NT2/D1 (cell line): ENCODE measurements around the gene NGDN.

Experiments used
- DNase-seq: peaks from one replicate; pipeline ENCODE4 v3.0.0-alpha.2; 2011; ENCODE audit warnings: low read depth, low spot score
- H3K27me3 ChIP-seq: 2 replicates; pipeline ENCODE4 v1.6.0; 2011; ENCODE audit warnings: mild to moderate bottlenecking; ENCODE audit not compliant: insufficient read length, insufficient read depth
- H3K36me3 ChIP-seq: 2 replicates; pipeline ENCODE4 v1.6.1; 2011; ENCODE audit warnings: mild to moderate bottlenecking, low read length, mixed read lengths; ENCODE audit not compliant: insufficient read depth, insufficient read length
- H3K4me1 ChIP-seq: 2 replicates; pipeline ENCODE4 v1.5.1; 2011; ENCODE audit not compliant: insufficient read depth, insufficient read length
- H3K4me3 ChIP-seq: 2 replicates; pipeline ENCODE4 v1.5.1; 2011; ENCODE audit warnings: low read depth; ENCODE audit not compliant: insufficient read length
- H3K9ac ChIP-seq: 2 replicates; pipeline ENCODE4 v1.6.0; 2011; ENCODE audit warnings: low read depth; ENCODE audit not compliant: insufficient read length
- H3K9me3 ChIP-seq: 2 replicates; pipeline ENCODE4 v1.5.1; 2011; ENCODE audit warnings: mild to moderate bottlenecking, low read length; ENCODE audit not compliant: insufficient read depth
- SUZ12 ChIP-seq: IDR thresholded peaks from 2 replicates; pipeline ENCODE4 v1.6.1; 2011; ENCODE audit not compliant: insufficient read length, insufficient read depth; ENCODE audit errors: extremely low read depth
- YY1 ChIP-seq: IDR thresholded peaks from 2 replicates; pipeline ENCODE4 v1.6.1; 2011; ENCODE audit not compliant: insufficient read length, insufficient read depth
- ZNF274 ChIP-seq: IDR thresholded peaks from 2 replicates; pipeline ENCODE4 v1.6.1; 2011; ENCODE audit warnings: mild to moderate bottlenecking, low read depth, low read length

NGDN gene

DNA sequence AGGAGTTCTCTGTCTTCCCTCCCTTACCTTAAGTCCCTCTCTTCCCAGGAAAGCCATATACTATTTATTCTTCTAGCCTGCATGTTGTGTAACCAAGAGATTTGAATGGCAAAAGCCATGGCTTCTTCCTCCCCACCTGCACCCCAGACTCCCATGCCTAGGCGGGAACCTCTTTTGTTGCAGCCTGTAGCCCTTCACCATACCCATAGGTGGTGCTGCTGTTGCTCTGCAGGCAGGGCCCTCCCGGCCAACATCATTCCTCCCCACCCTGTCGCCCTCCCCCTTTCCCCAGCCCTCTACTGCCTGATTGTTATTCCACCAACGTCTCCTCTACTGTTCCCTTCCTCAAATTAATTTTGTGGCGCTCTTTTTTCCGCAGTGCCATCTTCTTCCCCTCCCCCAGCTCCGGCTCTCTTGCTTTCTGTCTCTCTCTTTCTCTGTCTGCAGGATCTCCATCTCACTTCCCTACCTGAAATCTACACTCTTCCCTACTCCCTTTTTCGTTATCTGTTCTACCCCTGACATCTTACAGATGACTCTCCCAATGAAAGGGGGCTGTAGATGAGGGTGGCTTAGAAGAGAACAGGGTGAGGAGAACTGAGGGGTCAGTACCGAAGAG is 13.8 kb downstream of the NGDN start:
- Histone ChIP-seq H3K4me3 (no peak overlapping the region), H3K9me3 (no peaks in the 10 kb centered on the region), H3K4me1 (peaks cover 6% of the 10 kb centered on the region), H3K36me3 (peaks cover 42% of the 10 kb centered on the region), H3K27me3 (no peaks in the 10 kb centered on the region), H3K9ac (no peak overlapping the region)
- TF ChIP-seq ZNF274: no peak
- TF ChIP-seq SUZ12: no peak
- no peak for TF ChIP-seq YY1
- DNase-seq: no peak

DNA sequence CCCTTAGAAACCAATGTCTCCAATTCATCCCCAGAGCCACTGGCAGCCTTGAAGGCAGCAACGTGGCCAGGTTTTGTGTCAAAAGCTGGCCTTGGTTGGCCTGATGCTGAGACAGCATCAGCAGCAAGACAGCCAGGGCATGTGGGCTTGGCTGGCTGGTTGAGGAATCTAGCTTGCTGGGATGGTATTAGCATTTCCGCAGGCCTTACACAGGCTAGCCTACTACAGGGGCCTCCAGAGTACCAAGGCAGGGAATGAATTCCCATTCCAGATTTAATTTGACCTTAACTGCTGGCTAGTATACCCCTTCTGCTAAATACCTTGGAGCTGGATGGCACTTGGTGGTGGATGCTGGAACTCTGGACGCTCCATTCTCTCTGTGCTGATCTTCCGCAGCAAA is 15.8 kb downstream of the NGDN start:
- no peak overlapping the region for H3K9ac ChIP-seq
- no peaks in the 10 kb centered on the region for H3K27me3 ChIP-seq
- no peaks in the 10 kb centered on the region for H3K9me3 ChIP-seq
- peaks cover 6% of the 10 kb centered on the region for H3K4me1 ChIP-seq
- TF ChIP-seq SUZ12 (no peak), ZNF274 (no peak), YY1 (no peak)
- peaks cover 40% of the 10 kb centered on the region for H3K36me3 ChIP-seq
- H3K4me3 ChIP-seq: no peak overlapping the region
- DNase-seq: no peak

GRCh38 chr14:23486036-23486435 is 16.5 kb downstream of the NGDN start:
- Histone ChIP-seq H3K9ac (no peak overlapping the region), H3K4me1 (peaks cover 6% of the 10 kb centered on the region), H3K36me3 (peaks cover 34% of the 10 kb centered on the region), H3K27me3 (no peaks in the 10 kb centered on the region), H3K9me3 (no peaks in the 10 kb centered on the region), H3K4me3 (no peak overlapping the region)
- no peak for DNase-seq
- TF ChIP-seq YY1 (no peak), ZNF274 (no peak), SUZ12 (no peak)

DNA sequence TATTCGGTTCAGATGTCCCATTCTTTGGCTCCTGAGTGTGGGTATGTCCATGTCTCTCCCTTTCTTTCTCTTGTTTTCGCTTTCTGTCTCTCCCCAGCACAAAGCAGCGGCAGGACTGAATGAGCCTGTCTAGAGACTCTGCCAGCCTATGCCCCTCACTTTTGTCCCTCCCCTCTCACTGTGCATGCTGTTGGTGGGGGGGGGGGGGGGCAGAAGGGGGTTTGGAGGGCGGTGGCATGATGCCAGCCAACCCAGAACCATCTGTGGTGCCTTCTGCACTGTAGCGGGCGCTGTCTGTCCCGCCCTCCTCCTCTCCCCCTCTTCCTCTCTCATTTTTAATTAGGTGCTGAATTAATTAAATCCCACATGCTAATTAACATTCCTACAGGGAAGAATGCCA is 17.7 kb downstream of the NGDN start:
- TF ChIP-seq SUZ12 (no peak), ZNF274 (no peak), YY1 (no peak)
- peaks cover 28% of the 10 kb centered on the region for H3K36me3 ChIP-seq
- no peak overlapping the region for H3K9ac ChIP-seq
- H3K4me1 ChIP-seq: peaks cover 4% of the 10 kb centered on the region
- H3K27me3 ChIP-seq: no peaks in the 10 kb centered on the region
- H3K4me3 ChIP-seq: no peak overlapping the region
- DNase-seq: no peak
- H3K9me3 ChIP-seq: no peaks in the 10 kb centered on the region

DNA sequence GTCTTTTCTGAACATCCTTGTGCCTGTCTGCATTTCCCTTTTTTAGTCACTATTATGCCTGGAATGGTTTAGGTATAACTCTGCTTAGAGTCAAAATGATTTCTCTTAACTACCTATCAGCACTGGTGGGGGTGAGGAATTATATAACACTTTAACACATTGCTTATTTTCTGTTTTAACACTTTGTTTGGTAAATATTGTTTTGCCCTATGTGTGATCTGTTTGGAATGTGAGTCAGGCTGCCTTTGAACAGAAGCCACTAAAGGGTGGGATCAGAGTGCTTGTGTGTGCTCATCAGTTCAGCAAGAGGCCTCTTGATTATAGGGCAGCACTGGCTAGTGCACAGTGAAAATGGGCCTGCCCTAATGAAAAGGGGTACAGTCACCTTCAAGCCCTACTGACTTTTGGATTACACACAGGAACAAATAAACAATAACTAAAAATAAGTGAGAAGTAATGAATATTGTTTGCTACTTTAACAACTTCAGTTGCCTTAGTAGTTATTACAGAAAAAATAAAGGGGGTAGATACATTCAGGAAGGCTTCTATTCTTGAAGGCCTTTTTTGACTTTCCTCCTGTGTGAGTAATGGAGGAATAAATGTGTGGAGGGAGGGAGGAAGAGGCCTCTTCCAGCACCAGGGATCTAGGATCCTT is 23.2 kb downstream of the NGDN start:
- Histone ChIP-seq H3K4me3 (no peak overlapping the region), H3K27me3 (no peaks in the 10 kb centered on the region), H3K9me3 (no peaks in the 10 kb centered on the region), H3K9ac (no peak overlapping the region), H3K36me3 (peaks cover 6% of the 10 kb centered on the region), H3K4me1 (no peaks in the 10 kb centered on the region)
- DNase-seq: no peak
- TF ChIP-seq SUZ12: no peak
- no peak for TF ChIP-seq YY1
- TF ChIP-seq ZNF274: no peak

GRCh38 chr14:23494223-23494622 is 24.7 kb downstream of the NGDN start:
- Histone ChIP-seq H3K9me3 (no peaks in the 10 kb centered on the region), H3K36me3 (no peaks in the 10 kb centered on the region), H3K4me1 (no peaks in the 10 kb centered on the region), H3K27me3 (no peaks in the 10 kb centered on the region), H3K9ac (no peak overlapping the region), H3K4me3 (no peak overlapping the region)
- TF ChIP-seq ZNF274 (no peak), SUZ12 (no peak), YY1 (no peak)
- peak; percentile 51 for DNase-seq

DNA sequence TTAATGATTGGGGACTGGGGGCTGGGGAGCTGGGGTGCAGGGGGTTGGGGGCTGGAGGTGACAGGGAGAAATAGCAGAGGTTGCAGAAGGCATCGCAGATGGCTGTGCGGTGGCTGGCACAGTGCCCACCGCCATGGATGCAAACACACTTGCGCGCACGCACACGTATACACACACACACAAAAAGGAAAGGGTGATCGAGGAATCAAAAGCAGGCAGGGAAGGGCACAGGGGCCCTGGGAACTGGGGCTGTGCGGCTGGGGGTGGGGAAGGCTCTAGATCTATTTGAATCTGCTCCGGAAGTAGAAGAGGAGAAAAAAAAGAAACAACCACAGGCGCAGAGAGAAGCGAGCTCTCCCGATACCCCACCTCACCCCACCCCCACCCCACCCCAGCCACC is 42.7 kb downstream of the NGDN start:
- TF ChIP-seq SUZ12: no peak
- no peak for TF ChIP-seq YY1
- Histone ChIP-seq H3K9ac (no peak overlapping the region), H3K4me1 (peaks cover 2% of the 10 kb centered on the region), H3K27me3 (no peaks in the 10 kb centered on the region), H3K36me3 (peaks cover 7% of the 10 kb centered on the region), H3K9me3 (no peaks in the 10 kb centered on the region), H3K4me3 (no peak overlapping the region)
- no peak for DNase-seq
